Measurements from ENCODE around the gene IQGAP1. TPM values are rescaled to one million over a fixed set of nuclear protein-coding genes. Genes with fewer than 3 reads are reported as not detected.
A peak's percentile ranks its signal among the peaks of the same experiment; 100 is the strongest.

Gene IQGAP1
- total and polyA plus RNA-seq, 11 donors: 18.9 to 115 (median 36.1) TPM

DNA sequence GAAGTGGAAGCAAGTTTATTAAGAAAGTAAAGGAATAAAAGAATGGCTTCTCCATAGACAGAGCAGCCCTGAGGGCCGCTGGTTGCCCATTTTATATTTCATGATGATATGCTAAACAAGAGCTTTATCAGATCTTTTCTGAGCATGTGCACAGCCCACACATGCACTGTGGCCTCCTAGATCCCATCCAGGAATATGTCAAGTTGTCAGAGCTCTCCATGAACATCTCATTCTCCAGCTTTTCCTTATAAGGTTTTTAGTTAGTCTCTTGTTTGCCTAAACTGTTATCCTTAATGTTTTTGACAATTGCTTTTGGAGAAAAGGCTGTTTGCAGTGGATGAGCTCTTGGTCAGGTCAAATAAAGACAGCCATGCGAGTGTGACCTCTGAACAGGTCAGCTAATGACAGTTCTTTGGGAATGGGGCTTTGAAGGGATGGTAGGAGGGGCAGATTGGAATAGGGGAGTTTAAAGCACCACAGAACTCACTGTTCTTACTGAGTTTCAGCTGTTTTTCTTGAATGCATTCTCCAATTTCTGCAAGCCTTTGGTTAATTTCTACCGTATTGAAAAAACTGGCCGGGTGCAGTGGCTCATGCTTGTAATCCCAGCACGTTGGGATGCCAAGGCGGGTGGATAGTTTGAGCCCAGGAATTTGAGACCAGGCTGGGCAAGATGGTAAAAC lies 72.2 kb downstream of the IQGAP1 start:
- no peak for TF ChIP-seq POLR2A (IDR thresholded peaks at IDR 0.05)
- TF ChIP-seq, protein P1, sequence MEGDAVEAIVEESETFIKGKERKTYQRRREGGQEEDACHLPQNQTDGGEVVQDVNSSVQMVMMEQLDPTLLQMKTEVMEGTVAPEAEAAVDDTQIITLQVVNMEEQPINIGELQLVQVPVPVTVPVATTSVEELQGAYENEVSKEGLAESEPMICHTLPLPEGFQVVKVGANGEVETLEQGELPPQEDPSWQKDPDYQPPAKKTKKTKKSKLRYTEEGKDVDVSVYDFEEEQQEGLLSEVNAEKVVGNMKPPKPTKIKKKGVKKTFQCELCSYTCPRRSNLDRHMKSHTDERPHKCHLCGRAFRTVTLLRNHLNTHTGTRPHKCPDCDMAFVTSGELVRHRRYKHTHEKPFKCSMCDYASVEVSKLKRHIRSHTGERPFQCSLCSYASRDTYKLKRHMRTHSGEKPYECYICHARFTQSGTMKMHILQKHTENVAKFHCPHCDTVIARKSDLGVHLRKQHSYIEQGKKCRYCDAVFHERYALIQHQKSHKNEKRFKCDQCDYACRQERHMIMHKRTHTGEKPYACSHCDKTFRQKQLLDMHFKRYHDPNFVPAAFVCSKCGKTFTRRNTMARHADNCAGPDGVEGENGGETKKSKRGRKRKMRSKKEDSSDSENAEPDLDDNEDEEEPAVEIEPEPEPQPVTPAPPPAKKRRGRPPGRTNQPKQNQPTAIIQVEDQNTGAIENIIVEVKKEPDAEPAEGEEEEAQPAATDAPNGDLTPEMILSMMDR (IDR thresholded peaks at IDR 0.05): no peak
- DNase-seq (no peak), ATAC-seq (no peak)
- Histone ChIP-seq H3K27me3 (no peaks in the 10 kb centered on the region), H3K9me3 (no peaks in the 10 kb centered on the region), H3K27ac (peak overlapping the region in 10 of 12 donors; percentile 3 to 76 (median 46)), H3K4me1 (peaks cover 0 to 61% (median 50%) of the 10 kb centered on the region in 12 donors), H3K4me3 (no peak overlapping the region), H3K36me3 (peaks cover 0 to 95% (median 42%) of the 10 kb centered on the region in 9 donors)
- WGBS, 4 donors: 92 to 97% (median 94%) methylated on average over 6 of the region's 6 CpGs
- intact Hi-C loops (cut with DNase I): loop anchor here in 4 of 10 donors (5.0 kb wide), 2 partner anchors 38 to 73 kb away; partner anchors contain the start of gene IQGAP1 (in 2 of the 4)

DNA sequence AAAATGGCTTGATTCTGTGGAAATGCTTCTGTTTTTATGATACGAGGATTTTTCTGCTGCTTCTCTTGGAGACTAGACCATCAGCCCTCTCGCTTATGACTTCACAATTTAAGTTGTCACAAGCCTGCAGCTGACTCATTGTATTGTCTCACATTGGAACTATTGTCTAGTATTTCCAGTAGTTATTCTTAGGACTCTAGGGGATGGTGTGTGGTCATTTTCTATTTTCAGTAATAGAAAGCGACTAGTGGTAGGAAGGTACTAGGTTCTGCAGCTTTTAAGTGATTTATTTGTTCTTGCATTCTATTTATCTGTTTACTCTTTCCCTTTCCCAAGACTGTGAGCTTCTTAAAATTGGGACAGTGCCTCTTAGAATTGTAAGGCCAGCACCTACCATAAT lies 75.3 kb downstream of the IQGAP1 start:
- no peaks in the 10 kb centered on the region for H3K27me3 ChIP-seq
- peak overlapping the region; percentile 60 to 94 (median 84) for H3K27ac ChIP-seq
- peak in 2 of 5 donors; percentile 43 to 54 for DNase-seq
- H3K36me3 ChIP-seq: peaks cover 0 to 95% (median 37%) of the 10 kb centered on the region in 9 donors
- ATAC-seq: peak; percentile 88 to 95 (median 90)
- no peaks in the 10 kb centered on the region for H3K9me3 ChIP-seq
- peaks cover 0 to 70% (median 58%) of the 10 kb centered on the region in 12 donors for H3K4me1 ChIP-seq
- no peak for TF ChIP-seq POLR2A (IDR thresholded peaks at IDR 0.05)
- TF ChIP-seq, protein P1 (IDR thresholded peaks at IDR 0.05): peak in 7 of 12 donors; percentile 8 to 38 (median 24)
- intact Hi-C loops (cut with DNase I): loop anchor here in 5 of 10 donors (1.0 to 5.0 kb wide), 3 partner anchors 41 to 76 kb away; partner anchors contain the start of gene IQGAP1 (in 2 of the 5)
- H3K4me3 ChIP-seq: peak overlapping the region in 1 of 12 donors; percentile 17
- WGBS, 4 donors: 9 to 18% (median 13%) methylated on average over 3 of the region's 3 CpGs

DNA sequence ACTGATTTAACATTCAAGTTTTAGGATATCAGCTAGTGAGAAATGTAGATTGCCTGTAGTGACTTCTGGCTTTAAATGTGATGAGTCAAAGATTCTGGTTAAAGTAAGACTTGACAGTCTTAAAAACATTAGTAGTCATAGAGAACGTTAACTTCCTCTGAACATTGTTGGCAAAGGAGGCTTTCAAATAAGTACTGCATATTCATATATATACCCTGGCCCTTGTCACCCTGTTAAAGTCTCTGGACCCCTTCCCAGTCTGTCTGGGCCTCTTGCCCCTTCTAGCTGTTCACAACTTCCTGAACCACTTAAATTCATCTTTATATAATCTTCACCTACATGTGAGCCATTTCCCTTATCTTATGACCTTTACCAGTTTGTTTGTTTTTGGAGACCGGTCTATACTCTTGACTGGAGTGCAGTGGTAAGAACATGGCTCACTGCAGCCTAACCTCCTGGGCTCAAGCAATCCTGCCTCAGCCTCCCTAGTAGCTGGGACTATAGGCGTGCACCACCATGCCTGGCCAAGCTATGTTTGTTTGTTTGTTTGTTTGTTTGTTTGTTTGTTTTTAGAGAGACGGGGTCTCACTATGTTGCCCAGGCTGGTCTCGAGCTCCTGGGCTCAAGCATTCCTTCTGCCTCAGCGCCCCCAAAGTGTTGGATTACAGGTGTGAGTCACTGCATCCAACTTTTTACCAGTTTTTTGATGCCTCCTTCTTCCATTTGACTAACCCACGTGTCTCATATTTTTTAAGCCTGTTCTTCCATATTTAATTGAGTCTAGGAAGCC lies 77.3 kb downstream of the IQGAP1 start:
- Histone ChIP-seq H3K27me3 (no peaks in the 10 kb centered on the region), H3K36me3 (peaks cover 0 to 95% (median 43%) of the 10 kb centered on the region in 9 donors), H3K4me1 (peaks cover 0 to 57% (median 46%) of the 10 kb centered on the region in 12 donors), H3K9me3 (no peaks in the 10 kb centered on the region), H3K4me3 (no peak overlapping the region), H3K27ac (peak overlapping the region in 11 of 12 donors; percentile 72 to 94 (median 84))
- TF ChIP-seq POLR2A (IDR thresholded peaks at IDR 0.05): no peak
- TF ChIP-seq, protein P1 (IDR thresholded peaks at IDR 0.05): no peak
- intact Hi-C loops (cut with DNase I): no loop called here
- 74 to 81% (median 76%) methylated on average over 7 of the region's 7 CpGs for WGBS, 4 donors
- ATAC-seq (peak in 2 of 4 donors; percentile 39 to 65), DNase-seq (no peak)
